ENCODE data around the gene NEURL3. TPM values are rescaled to one million over a fixed set of nuclear protein-coding genes. Genes with fewer than 3 reads are reported as not detected.
A peak's percentile ranks its signal among the peaks of the same experiment; 100 is the strongest.
"Not testable (repeated sequence)": the region's sequence is repeated elsewhere in the genome, so short reads cannot be mapped to it uniquely, and the experiment has no call there.

Gene NEURL3, protein sequence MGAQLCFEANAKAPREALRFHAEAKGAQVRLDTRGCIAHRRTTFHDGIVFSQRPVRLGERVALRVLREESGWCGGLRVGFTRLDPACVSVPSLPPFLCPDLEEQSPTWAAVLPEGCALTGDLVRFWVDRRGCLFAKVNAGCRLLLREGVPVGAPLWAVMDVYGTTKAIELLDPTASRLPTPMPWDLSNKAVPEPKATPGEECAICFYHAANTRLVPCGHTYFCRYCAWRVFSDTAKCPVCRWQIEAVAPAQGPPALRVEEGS
- 10 to 100 TPM in 1 of 2 donors, 1 to 10 TPM in 1; 8.9 to 28.9 TPM for total RNA-seq

DNA sequence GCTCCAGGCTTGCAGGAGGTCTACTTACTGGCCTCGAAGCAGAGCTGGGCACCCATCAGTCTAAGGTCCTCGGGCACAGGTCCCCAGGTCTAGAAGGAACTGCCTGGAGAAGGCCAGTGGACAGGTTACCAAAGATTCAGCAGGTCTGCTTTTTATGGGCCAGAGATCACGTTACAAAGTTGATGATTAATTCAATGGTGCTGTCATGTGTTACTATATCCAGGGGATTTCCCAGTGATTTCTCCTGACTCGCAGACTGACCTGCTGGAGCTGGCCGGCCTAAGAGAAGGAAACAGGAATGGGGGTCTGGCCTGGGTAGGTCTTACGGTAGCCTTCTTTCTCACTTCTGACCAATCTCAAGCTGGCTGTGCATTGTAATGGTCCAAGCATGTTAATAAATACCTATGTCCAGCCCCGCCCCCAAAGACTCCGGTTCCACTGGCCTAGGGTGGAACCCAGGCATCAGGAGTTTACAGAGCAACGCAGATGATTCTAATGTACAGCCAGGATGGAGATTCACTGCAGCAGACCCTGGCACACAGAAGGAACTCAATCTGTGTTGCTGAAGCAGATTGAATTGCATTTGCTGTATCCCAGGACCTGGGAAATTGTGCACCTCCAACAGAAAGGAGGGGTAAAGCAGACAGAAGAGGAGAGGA lies at the start of gene NEURL3:
Gene NEURL3, minus strand, starts transcription at position 127 of the 659 bp plus-strand sequence. Its CDS starts 71 bp downstream, at position 56.
- TF ChIP-seq POLR2AphosphoS5 (IDR thresholded peaks at IDR 0.05) (peak; percentile 73), POLR2A (IDR thresholded peaks at IDR 0.05) (peak; percentile 28)
- TF ChIP-seq, protein P1, sequence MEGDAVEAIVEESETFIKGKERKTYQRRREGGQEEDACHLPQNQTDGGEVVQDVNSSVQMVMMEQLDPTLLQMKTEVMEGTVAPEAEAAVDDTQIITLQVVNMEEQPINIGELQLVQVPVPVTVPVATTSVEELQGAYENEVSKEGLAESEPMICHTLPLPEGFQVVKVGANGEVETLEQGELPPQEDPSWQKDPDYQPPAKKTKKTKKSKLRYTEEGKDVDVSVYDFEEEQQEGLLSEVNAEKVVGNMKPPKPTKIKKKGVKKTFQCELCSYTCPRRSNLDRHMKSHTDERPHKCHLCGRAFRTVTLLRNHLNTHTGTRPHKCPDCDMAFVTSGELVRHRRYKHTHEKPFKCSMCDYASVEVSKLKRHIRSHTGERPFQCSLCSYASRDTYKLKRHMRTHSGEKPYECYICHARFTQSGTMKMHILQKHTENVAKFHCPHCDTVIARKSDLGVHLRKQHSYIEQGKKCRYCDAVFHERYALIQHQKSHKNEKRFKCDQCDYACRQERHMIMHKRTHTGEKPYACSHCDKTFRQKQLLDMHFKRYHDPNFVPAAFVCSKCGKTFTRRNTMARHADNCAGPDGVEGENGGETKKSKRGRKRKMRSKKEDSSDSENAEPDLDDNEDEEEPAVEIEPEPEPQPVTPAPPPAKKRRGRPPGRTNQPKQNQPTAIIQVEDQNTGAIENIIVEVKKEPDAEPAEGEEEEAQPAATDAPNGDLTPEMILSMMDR (IDR thresholded peaks at IDR 0.05): no peak
- no peaks in the 10 kb centered on the region for H3K9me3 ChIP-seq
- no peak within 1 kb of the TSS for H3K27ac ChIP-seq
- 31% methylated on average over 9 of the region's 9 CpGs for WGBS
- no peak within 1 kb of the TSS for H3K4me3 ChIP-seq
- H3K4me1 ChIP-seq (replicated peaks): no peaks in the 10 kb centered on the region
- no peaks in the 10 kb centered on the region for H3K36me3 ChIP-seq
- DNase-seq (ENCODE audit: low spot score): peak; percentile 55
- intact Hi-C loops (cut with DNase I): loop anchor here (5.0 to 10.0 kb wide), 2 partner anchors 47 to 201 kb away; partner anchors contain the start of gene SNRNP200
- peaks cover 3% of the 10 kb centered on the region for H3K27me3 ChIP-seq (replicated peaks; ENCODE audit: insufficient read depth)

DNA sequence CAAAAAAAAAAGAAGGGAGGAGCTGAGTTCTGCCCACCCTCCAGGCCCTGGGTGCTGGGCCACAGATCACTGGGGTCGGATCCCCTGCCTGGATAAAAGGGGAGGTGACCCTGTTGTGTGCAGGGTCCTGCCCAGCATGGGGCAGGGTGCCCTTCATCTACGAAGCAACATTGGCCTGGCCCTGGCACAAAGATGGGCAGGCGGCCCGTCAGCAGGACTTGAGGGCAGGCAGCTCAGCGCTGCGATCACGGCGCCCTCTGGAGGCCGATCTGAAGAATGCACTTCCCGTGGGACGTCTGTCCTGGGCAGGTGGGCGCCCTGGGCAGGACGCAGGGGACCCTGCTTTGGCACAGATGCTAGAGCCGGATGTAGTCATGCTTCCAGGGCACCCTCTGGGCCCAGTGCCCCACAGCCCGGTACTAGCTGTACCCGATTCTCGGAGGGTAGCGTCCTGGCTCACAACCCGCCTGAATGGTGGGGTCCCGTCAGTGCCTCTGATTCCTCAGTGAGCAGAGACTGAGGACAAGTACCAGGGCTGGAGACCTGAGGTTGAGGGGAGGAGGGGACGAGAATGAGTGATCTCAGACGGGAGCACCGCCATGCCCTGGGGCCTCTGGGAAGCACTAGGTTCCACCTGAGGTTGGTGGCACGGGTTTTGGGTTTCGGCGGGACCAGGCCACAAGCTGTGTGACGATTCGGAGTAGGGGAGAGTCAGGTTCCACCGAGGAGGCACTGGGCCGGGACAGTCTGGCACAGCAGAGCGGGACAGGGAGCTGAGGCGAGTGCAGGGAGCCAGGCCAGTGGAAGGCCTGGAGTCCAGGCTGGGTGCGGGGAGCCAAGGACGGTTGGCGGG lies 49.4 kb upstream of the NEURL3 start:
- intact Hi-C loops (cut with DNase I): loop anchor here (5.0 kb wide), 2 partner anchors 47 to 208 kb away; partner anchors contain the start of genes CNNM4 and NEURL3
- H3K36me3 ChIP-seq: no peaks in the 10 kb centered on the region

DNA sequence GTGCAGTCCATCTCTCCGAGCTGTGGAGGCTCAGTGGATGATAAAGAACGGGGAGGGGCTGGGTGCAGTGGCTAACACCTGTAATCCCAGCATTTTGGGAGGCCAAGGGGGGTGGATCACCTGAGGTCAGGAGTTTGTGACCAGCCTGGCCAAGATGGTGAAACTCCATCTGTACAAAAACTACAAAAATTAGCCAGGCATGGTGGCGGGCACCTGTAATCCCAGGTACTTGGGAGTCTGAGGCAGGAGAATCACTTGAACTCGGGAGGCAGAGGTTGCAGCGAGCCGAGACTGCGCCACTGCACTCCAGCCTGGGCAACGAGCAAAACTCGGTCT lies 48.8 kb upstream of the NEURL3 start:
- not testable (repeated sequence) for H3K9me3 ChIP-seq; H3K27ac ChIP-seq; H3K36me3 ChIP-seq; H3K27me3 ChIP-seq (replicated peaks; ENCODE audit: insufficient read depth); H3K4me3 ChIP-seq; DNase-seq (ENCODE audit: low spot score); H3K4me1 ChIP-seq (replicated peaks)
- WGBS: 38% methylated on average over 9 of the region's 9 CpGs
- intact Hi-C loops (cut with DNase I): loop anchor here (5.0 kb wide), 2 partner anchors 47 to 208 kb away; partner anchors contain the start of genes CNNM4 and NEURL3

More for the DNA sequence above, 49.4 kb upstream of the NEURL3 start:
- H3K9me3 ChIP-seq: no peaks in the 10 kb centered on the region
- H3K27me3 ChIP-seq (replicated peaks; ENCODE audit: insufficient read depth): no peaks in the 10 kb centered on the region
- peak; percentile 57 for DNase-seq (ENCODE audit: low spot score)
- H3K4me3 ChIP-seq: no peak overlapping the region
- 25% methylated on average over 33 of the region's 35 CpGs for WGBS
- no peak overlapping the region for H3K27ac ChIP-seq
- H3K4me1 ChIP-seq (replicated peaks): no peaks in the 10 kb centered on the region
- TF ChIP-seq, protein P1 (IDR thresholded peaks at IDR 0.05): peak; percentile 87 to 95 (median 89)
- no peak for TF ChIP-seq POLR2A (IDR thresholded peaks at IDR 0.05)
- peak; percentile 60 for TF ChIP-seq POLR2AphosphoS5 (IDR thresholded peaks at IDR 0.05)

DNA sequence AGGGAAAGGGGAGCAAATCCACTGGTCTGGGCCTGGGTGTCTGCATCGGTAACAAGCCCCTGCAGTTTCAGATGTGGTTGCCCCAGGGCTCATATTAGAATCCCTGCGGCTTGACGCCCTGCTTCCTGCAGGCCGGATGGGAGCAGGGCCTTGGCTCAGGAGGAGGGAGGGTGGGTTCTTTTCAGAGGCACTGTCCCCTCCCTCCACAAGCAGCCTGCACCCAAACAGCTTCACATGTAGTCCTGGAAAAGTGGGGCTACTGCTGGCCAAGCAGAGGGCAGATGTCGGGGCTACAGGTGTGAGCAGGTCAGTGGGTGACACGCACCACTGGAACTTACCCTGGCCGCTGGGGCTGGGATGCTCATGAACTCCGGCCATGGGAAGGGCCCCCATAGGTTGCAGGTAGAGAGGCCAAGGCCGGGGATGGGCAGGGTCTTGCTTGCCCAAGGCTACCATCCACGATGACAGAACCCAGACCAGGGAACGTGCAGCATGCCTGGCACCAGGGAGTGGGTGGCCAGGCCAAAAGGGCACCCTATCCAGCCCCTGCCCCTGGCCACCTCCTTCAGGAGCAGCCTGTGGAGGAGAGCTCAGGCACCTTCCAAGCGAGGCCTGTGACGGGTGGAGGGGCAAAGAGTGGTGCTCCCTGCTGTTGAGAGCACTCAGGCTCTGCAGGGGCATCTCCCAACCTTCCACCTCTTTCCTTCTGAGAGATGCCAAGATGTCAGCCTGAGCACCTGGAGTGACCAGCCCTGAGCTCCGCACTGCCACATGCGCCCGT lies 48.2 kb upstream of the NEURL3 start:
- DNase-seq (ENCODE audit: low spot score): no peak
- no peaks in the 10 kb centered on the region for H3K4me1 ChIP-seq (replicated peaks)
- TF ChIP-seq POLR2AphosphoS5 (IDR thresholded peaks at IDR 0.05): no peak
- no peak for TF ChIP-seq POLR2A (IDR thresholded peaks at IDR 0.05)
- TF ChIP-seq, protein P1 (IDR thresholded peaks at IDR 0.05): no peak
- H3K36me3 ChIP-seq: no peaks in the 10 kb centered on the region
- H3K4me3 ChIP-seq: no peak overlapping the region
- no peaks in the 10 kb centered on the region for H3K9me3 ChIP-seq
- no peak overlapping the region for H3K27ac ChIP-seq
- 81% methylated on average over 16 of the region's 16 CpGs for WGBS
- intact Hi-C loops (cut with DNase I): loop anchor here (5.0 kb wide), 2 partner anchors 46 to 209 kb away; partner anchors contain the start of genes CNNM4 and NEURL3
- no peaks in the 10 kb centered on the region for H3K27me3 ChIP-seq (replicated peaks; ENCODE audit: insufficient read depth)

Data from prostate gland (tissue), 2 donors.